ENCODE data around the gene AGXT2.
"Not testable (repeated sequence)": the region's sequence is repeated elsewhere in the genome, so short reads cannot be mapped to it uniquely, and the experiment has no call there.

AGXT2 gene

DNA sequence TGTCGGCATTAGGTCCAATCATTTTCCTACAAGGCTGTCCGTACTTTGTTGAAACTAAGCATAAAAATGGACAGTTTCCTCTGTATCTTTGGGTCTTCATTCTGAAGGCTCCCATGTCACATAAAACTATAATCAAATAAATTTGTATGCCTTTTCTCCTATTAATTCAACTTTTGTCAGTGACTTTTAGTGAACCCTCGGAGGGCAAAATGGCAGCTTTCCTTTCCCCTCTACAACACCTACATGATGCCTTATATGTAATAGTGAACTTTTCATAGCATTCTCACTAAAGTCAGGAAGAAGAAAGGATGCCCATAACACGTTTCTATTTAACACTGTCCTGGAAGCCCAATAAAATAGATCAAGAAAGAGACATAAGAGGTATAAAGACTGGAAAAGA lies 5.1 kb upstream of the AGXT2 start:
- no peak for DNase-seq (ENCODE audit: low spot score)

DNA sequence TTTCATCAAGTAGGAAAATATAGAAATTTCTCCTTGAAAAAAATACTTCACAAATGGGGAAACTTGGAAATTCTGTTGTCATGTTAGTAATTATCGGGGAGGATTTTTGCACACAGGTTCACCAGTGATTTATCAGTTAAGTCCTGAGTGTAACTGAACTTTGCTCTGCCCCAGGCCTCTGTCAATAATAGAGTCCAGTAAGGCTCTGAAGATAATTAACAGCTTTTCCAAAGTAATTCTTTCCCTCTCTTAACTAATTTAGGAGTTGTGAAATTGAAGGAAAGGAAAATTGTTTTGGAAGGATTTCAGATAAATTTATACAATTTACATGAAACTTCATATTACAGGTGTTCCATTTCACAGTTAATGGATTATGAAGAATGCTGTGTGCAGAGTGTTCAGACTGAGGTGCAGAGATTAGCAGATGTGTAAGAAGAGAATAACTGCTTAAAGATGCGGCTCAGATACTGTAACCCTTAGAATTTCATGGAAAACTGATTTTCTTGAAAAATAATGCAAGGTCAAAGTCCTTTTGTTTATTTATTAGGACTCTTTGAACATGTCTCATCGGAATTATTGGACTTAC lies 2.9 kb upstream of the AGXT2 start:
- DNase-seq (ENCODE audit: low spot score) = no peak

DNA sequence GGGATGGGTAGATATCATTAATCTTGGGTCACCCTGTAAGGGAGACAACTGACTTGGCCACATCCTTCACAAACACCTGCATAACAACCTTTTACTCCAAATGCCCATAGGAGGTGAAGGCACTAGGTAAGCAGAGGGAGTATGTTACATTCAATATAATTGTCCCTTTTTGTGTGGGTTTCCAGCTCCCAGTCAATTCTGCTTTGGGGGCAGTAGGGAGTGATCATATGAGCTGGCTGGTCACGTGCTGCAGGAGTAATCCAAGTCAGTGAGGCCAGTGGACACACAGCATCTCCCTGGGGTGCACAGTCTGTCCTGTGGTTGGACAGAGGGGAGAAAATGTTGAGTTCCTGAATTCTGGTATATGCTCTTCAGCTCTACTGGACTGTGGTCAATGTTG lies 1.2 kb upstream of the AGXT2 start:
- DNase-seq (ENCODE audit: low spot score) = no peak

DNA sequence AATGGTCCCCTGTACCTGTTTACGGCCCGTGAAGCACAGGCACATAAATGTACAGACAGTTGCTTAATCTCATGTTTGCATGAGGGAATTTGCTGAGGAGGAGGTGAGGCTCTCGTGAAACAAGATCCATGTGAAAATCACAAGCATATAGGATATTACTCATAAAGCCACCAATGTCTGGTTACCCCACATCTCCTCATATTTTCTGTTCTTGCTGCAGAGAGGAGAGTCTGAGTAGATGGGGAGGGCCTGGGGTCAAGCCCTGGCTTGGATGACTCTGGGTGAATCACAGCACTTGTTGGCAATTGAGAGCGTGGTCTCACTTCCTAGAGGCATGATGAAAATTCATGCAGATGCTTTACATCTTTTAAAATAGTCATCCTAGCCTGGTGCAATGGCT lies 975 bp downstream of the AGXT2 start:
- DNase-seq (ENCODE audit: low spot score) = no peak

DNA sequence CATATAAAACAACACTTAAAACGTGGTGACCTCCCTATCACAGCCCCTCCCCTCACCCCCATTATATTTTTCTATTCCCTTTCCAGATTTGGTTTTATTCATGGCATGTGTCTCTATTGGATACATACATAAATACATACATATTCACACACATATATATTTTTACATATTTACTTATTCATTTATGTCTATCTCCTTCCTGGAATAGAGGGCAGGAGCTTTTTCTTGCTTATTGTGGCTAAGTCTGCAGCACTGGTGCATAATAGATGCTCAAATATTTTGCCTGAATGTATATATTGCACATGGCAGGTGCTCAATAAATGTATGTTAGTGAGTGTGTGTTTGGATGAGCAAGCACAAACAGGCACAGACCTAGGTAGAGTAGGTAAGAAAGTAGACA lies 2.5 kb downstream of the AGXT2 start:
- no peak for DNase-seq (ENCODE audit: low spot score)

DNA sequence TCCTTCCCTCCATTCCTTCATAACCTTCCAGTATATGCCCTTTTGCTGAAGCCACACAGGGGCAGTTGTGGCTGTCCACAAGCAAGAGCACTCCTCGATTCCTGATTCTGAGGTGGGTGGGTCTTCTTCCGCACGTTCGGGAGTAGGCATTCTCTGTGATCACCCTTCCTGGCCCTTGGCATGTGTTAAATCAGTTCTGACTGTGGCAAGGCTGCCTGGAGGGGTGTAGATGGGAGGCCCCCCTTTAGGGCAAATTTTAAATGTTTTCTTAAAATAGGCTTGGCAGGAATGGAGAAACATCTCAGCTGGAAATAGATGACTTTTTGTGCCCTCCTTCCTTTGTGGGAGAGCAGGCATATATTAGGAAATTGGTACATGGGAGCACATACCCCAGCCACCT lies 3.1 kb downstream of the AGXT2 start:
- DNase-seq (ENCODE audit: low spot score) = no peak

DNA sequence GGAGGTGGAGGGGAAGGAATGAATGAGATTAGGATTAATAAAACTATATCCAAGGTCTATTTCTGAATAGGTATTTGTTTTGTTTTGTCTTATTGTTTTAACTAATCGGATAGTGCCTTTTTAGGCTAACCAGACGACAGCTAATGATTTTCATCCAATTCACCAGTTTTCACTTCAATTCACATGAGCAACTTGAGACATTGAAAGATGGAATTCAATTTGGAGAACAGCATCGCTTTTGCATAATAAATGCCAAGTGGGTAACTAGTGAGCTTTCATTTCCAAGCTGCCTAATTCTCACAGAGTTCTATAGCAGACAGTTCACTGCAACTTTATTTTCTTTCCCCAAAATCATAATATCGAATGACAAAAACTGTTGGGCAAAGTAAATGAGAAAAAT lies 5.0 kb downstream of the AGXT2 start:
- DNase-seq (ENCODE audit: low spot score) = no peak

DNA sequence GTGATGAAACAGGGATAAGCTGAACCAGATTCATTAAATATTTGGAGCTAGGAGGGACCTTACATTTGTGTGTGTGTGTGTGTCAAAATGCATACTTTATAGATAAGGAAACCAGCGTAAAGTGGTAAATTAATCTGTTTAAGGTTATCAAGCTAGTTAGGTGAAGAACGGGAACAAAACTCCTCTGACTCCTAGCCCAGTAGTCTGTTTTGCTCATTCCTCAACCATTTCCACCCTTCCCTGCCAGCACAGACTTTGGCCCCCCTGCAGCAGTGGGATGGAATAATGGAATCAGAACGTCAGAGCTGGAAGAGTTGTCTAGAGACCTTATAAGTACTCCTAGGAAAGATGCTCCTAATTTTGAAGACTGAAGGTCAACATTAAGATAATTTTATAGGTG lies 6.5 kb downstream of the AGXT2 start:
- no peak for DNase-seq (ENCODE audit: low spot score)

DNA sequence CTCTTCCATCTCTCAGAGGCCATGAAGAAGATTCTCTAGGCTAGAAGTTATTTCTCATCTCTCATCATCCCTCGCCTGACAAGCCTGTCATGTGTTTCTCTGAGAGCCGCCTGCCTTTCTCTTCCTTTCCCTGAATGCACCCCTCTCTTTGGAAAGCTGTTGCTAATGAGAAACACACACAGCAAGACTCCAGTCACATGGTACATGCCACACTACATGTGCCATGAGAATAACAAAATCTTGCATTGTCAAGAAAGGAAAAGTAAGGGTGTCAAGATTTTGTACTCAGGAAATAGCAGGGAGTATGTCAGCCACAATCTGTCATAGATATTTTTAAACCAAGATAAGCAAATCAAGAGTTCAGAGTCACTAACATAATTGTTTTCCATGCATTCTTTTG lies 8.9 kb downstream of the AGXT2 start:
- DNase-seq (ENCODE audit: low spot score) = no peak

DNA sequence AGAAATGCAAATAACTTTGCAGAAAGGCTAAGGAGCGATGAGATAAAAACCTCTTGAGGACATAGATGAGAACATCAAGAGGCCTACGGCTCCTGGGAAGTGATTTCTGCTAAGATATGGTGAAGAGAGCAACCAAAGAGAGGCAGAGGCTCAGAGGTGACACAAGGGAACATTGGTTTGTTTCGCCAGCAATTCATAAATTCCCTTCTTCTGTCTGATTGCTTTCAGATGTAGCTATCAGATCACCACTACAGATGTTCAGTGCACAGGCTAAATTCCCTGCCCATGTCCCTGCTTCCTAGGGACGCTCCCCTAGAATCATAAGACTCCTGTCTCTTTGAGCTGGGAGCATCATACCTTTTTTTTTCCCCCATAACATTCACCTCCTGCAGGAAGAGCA lies 11.2 kb downstream of the AGXT2 start:
- DNase-seq (ENCODE audit: low spot score) = no peak

DNA sequence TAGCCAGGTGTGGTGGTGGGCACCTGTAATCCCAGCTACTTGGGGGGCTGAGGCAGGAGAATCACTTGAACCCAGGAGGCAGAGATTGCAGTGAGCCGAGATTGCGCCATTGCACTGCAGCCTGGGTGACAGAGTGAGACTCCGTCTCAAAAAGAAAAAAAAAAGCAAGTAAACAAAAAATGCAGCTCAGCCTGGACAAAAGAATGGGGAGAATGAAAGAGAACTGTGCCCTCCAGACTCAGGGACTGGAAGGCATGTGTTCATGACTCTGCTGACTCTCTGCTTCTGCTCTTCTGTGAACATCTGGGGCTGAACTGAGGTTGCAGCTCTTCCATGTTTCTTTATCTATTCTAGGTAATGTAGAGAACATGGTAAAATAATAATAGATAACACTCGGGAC lies 11.8 kb downstream of the AGXT2 start:
- not testable (repeated sequence) for DNase-seq (ENCODE audit: low spot score)

DNA sequence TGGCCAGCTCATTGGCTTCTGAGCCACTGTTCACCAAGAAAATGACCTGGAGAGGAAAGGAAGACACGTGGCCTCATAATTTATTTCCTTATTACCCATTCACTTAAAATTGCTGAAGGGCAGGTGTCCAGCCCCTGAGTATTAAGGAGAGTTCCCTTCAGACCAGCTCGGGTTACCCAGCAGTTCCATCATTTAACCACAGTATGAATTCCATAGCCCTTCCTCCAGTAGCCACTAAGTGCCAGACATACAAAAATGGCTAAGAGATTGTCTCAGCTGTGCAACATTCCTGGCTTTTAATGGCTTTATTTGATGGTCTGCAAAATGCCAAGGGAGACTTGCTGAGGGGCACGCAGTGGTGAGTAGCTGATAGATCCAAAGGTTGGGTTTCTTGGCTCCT lies 12.5 kb downstream of the AGXT2 start:
- no peak for DNase-seq (ENCODE audit: low spot score)

DNA sequence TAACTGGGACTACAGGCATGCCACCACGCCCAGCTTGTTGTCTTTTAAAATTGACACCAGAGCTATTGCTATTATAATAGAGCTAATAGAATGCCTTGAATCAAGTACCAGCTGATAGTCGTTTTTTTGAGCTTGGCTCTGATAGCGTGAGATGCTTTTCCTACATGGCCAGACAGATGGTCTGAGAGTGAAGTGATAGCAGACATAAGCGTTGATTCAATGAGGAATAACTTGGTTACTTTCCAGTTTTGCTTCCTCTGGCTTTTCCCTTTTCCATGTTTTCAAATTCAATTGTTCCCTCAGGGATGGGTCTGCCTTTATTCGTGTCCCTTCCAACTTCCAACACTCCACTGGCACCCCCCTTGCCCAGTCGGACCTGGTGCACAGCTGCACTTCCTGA lies 15.4 kb downstream of the AGXT2 start:
- DNase-seq (ENCODE audit: low spot score) = no peak

DNA sequence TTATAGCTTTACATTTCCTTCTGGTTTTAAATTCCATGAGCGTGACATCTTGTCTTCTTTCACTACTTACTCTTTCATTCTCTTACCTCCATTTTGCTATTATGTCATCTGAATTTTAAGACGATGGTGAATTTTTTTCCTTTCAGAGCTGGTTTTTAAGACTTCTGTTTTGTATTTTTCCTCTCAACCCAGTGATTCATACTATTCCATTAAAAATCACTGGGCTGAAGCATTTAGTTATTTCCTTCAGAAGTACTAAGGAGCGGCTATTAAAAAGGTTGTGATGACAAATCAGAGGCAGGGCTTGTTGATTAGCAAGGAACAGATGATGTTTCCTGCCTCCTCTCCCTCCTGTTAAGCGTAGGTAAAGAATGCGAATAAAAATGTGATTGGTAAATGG lies 16.5 kb downstream of the AGXT2 start:
- DNase-seq (ENCODE audit: low spot score) = no peak

DNA sequence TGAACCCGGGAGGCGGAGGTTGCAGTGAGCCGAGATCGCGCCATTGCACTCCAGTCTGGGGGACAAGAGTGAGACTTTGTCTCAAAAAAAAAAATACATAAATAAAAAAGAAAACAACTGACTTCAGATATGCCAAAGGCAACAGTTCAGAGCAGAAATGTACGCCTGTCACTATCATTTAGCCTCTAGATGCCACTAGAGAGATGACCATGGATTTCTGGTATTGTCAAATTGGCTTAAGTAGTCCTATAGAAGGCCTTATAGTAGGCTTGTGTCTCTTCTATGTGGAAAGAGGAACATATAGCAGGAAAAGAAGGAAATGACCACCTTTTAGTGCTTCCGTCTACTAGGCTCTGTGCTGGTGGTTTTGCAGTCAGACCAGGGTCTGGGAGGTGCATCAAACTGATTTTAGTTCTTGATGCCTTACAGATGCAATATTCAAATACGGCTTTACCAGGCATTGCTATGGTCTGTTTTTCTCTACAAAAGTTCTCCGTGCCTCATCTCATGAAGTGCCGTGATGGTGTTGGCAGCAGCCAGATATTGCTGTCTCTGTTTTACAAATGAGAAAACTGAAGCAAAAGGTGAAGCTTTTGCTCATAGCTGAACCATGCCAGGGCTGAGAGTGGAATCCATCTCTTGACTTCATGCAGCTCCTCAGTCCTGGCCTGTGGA lies 17.2 kb downstream of the AGXT2 start:
- DNase-seq (ENCODE audit: low spot score) = peak; percentile 6

DNA sequence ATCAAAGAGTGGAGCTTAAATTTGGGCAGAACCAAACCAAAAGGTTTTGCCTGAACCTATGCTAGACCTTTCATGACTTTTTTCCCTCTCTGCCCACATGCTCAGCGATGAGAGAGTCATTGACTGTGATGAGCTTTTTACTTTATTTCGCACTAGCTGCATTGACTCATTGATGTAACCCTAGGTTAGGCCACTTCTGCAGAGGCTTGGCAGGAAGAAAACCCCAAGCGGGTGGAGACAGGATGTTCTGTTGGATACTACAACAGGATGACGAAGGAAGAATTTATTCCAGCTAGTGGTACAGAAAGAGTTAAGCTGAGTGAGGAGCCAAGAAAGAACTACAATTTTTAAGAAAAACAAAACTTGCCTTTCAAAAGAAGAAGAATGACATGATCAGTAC lies 18.4 kb downstream of the AGXT2 start:
- DNase-seq (ENCODE audit: low spot score) = no peak

DNA sequence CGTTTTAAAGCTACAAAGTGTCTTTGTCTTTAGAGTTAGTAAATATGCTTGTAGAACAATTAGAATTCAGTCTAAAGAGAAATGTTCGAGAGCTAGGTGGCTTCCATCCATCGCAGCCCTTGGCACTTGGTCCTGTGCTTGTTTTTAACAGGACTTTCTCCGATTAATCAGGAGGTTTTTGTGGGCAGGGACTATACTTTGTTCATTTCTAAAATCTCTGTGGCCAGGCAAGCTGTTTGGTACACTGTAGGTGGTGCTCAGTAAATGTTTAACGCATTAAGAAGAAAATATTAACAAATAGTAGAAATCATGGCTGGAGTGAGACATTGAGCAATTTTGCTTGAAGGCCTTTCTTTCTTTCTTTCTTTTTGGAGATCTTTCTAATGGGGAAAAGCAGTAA lies 20.8 kb downstream of the AGXT2 start:
- no peak for DNase-seq (ENCODE audit: low spot score)

DNA sequence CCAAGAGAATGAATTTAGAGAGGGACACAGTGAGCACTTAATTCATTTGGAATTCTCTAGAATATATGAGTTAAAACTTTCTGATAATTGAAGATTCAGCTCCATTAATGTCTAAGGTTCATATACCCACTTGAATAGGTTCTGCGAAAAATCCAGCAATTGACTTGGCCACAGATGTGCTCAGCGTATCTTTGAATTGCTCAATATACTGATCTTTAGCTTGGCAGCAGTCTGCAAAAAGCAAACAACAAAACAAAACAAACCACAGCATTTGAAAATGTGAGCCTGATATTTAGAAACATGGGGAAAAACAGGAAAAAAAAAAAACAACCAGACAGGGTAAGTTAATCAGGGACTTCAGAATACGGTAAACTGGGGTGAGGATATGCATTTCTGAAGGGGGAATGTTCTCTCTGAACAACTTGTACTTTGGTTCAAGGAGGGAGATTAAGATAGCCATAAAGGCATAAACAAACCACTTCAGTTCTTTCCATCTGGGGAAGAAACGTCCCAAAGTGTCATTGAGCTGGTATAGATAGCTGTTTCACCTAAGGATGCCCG lies 21.4 kb downstream of the AGXT2 start:
- DNase-seq (ENCODE audit: low spot score) = no peak

DNA sequence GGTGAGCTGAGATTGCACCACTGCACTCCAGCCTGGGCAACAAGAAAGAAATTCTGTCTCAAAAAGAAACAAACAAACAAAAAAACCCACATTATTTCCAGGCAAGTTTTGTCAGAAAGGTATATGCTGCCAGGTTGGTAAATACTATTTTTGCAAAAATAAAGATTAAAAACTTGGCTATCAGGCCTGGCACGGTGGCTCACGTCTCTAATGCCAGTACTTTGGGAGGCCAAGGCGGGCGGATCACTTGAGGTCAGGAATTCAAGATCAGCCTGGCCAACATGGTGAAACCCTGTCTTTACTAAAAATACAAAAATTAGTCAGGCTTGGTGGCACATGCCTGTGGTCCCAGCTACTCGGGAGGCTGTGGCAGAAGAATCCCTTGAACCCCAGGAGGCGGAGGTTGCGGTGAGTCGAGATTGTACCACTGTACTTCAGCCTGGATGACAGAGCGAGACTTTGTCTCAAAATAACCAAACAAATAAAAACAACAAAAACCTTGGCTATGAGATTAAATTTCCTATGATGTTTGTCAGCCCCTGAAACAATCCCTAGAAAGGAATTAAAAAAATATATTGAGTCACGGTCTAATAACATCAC lies 22.7 kb downstream of the AGXT2 start:
- no peak for DNase-seq (ENCODE audit: low spot score)

DNA sequence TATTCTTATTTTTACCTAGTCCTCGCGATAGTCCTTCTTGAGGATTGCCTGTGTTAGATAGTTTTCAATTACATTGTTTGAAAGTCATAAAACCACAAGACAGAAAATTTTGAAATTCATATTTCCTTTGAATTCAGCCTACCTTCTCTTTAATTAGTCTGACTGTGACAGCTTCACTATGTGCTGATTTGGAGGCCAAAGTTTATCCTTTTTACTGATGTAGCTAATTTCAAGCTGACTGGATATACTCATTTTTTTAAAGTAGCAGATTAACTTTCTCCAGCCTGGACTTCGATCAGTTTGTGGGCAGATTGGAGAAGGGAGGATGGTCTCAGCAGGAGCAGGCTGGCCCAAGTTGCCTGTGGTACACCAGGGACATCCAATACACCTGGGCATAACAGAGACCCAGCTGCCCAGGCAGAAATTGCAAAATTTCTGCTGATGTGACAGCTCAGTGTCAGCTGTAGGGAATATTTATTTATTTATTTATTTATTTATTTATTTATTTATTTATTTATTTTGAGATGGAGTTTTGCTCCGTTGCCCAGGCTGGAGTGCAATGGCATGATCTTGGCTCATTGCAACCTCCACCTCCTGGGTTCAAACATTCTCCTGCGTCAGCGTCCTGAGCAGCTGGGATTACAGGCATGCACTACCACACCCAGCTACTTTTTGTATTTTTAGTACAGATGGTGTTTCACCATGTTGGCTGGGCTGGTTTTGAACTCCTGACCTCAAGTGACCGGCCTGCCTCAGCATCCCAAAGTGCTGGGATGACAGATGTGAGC lies 24.2 kb downstream of the AGXT2 start:
- no peak for DNase-seq (ENCODE audit: low spot score)

DNA sequence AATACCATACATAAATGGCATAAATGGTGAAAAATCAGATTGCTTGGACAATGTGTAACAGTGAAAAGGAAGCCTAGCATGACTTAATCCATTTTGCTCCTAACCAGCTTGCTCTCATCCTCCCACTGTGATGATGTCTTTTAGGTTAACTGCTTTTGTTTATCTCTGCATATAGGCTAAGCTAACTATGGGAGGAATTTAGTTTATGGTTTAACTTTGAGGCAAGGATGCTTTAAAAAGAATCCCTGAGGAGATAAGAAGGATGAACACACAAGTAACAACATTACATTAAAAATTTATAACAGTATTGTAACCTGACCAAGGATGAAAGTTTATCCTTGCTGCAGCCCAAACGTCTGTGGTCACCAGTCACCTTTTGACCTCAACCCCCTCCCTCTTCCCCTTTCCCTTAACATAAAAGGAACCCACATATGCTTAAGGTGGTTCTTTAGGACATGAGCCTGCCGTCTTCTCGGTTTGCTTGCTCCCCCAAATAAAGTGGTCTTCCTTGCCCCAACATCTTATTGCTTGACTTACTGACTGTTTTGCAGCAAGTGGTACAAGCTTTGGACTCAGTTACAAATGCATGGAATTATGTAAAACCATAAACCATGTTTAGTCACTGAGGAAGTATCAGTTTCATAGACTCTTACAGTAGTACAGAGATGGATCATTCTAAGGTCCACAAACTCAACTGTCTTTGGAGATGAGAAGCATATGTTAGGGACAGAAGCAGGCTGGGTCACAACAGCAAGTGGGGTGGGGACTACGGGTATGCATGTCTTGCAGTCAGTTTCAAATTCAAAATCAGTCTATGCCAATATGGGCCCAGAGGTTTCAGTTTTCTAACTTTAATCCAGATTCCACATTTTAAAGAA lies 31.3 kb downstream of the AGXT2 start:
- DNase-seq (ENCODE audit: low spot score) = no peak

DNA sequence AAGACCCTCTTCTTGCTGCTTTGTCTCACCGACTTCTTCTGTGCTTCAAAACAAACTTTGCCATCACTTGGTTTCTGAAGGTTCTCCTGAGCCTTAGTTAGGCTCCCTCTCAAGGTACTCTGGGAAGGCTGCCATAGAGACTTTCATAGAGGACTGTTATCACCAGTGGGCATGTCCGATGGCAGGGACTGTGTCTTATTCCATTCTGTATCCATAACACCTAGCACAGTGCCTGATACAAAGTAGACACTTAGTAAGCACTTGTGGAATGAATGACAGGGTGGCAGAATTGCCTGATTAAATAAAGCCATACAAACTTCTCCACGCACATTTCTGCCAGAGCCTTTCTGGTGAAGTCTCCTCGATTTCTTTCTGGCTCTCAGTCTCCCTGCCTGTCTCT lies 32.7 kb downstream of the AGXT2 start:
- DNase-seq (ENCODE audit: low spot score) = no peak
